ENCODE measurements around the gene ASGR1.

Gene ASGR1

DNA sequence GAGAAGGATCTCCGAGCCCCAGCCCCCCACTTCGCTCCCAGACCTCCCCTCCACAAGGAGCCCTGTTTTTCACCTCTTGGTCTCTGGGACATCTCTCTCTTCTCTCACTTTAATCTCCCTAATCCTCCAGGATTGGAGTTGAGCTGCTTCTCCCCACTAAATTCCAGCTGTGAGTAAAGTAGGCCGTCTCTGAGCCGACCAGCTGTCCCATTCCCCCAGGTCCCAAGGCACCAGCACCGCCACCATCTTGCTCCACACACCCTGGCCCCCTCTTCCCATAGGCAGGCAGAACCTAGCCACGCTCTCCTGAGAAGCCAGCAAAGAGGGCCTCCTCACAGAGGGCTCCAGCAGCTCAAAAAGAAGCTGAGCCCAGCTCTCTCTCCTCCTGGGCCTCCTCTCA lies 39.6 kb upstream of the ASGR1 start:
- Histone ChIP-seq H3K27ac (ENCODE audit: low read length) (no peak overlapping the region), H3K36me3 (replicated peaks; ENCODE audit: low read depth, low read length) (peaks cover 4% of the 10 kb centered on the region), H3K4me2 (ENCODE audit: low read length) (peak overlapping the region; percentile 98; the same call in 1 of the 2 replicates), H3K4me3 (ENCODE audit: low read length) (no peak overlapping the region), H4K20me1 (ENCODE audit: insufficient read depth, low read length) (no peaks in the 10 kb centered on the region), H3K27me3 (ENCODE audit: low read depth, low read length) (no peaks in the 10 kb centered on the region), H3K9me3 (ENCODE audit: insufficient read depth, low read length) (no peaks in the 10 kb centered on the region), H2AFZ (ENCODE audit: low read depth, low read length) (no peak overlapping the region; the same call in 1 of the 2 replicates), H3K4me1 (ENCODE audit: low read length) (peaks cover 41% of the 10 kb centered on the region), H3K9ac (ENCODE audit: low read length) (no peak overlapping the region), H3K79me2 (ENCODE audit: low read length) (0 out of 2 replicates have a peak, but pooled peaks cover 4% of the 10 kb centered on the region)
- TF ChIP-seq, protein P1, sequence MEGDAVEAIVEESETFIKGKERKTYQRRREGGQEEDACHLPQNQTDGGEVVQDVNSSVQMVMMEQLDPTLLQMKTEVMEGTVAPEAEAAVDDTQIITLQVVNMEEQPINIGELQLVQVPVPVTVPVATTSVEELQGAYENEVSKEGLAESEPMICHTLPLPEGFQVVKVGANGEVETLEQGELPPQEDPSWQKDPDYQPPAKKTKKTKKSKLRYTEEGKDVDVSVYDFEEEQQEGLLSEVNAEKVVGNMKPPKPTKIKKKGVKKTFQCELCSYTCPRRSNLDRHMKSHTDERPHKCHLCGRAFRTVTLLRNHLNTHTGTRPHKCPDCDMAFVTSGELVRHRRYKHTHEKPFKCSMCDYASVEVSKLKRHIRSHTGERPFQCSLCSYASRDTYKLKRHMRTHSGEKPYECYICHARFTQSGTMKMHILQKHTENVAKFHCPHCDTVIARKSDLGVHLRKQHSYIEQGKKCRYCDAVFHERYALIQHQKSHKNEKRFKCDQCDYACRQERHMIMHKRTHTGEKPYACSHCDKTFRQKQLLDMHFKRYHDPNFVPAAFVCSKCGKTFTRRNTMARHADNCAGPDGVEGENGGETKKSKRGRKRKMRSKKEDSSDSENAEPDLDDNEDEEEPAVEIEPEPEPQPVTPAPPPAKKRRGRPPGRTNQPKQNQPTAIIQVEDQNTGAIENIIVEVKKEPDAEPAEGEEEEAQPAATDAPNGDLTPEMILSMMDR (IDR thresholded peaks at IDR 0.05; ENCODE audit: low read depth, low read length), result no peak
- no peak for TF ChIP-seq EZH2phosphoT487 (IDR thresholded peaks at IDR 0.05; ENCODE audit: low read depth)

DNA sequence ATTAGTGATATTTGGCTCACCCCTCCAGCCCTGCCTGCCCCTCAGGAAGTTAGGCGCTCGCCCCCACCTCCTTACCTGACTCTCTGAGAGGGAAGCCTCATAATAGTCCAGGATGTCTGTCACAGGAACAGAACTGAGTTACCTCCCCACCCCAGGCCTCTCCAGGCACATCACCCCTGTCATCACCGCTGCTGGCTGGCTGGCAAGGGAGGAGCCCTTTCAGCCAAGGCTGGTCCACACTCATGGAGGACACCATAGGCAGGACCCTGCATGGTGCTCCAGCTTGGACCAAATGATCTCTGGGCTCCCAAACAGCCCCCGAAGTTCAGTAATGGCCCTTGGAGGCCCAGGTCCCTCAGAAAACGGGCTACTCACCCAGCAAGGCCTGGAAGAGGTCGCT lies 39.0 kb upstream of the ASGR1 start:
- Histone ChIP-seq H2AFZ (ENCODE audit: low read depth, low read length) (no peak overlapping the region), H3K4me1 (ENCODE audit: low read length) (peaks cover 44% of the 10 kb centered on the region), H4K20me1 (ENCODE audit: insufficient read depth, low read length) (no peaks in the 10 kb centered on the region), H3K9ac (ENCODE audit: low read length) (peak overlapping the region; percentile 19; the same call in 1 of the 2 replicates), H3K27me3 (ENCODE audit: low read depth, low read length) (no peaks in the 10 kb centered on the region), H3K4me3 (ENCODE audit: low read length) (peak overlapping the region; percentile 48), H3K79me2 (ENCODE audit: low read length) (0 out of 2 replicates have a peak, but pooled peaks cover 4% of the 10 kb centered on the region), H3K27ac (ENCODE audit: low read length) (peak overlapping the region; percentile 40), H3K9me3 (ENCODE audit: insufficient read depth, low read length) (no peaks in the 10 kb centered on the region), H3K36me3 (replicated peaks; ENCODE audit: low read depth, low read length) (no peaks in the 10 kb centered on the region), H3K4me2 (ENCODE audit: low read length) (peak overlapping the region; percentile 39)
- TF ChIP-seq, protein P1 (IDR thresholded peaks at IDR 0.05; ENCODE audit: low read depth, low read length), result no peak
- TF ChIP-seq EZH2phosphoT487 (IDR thresholded peaks at IDR 0.05; ENCODE audit: low read depth), result no peak

DNA sequence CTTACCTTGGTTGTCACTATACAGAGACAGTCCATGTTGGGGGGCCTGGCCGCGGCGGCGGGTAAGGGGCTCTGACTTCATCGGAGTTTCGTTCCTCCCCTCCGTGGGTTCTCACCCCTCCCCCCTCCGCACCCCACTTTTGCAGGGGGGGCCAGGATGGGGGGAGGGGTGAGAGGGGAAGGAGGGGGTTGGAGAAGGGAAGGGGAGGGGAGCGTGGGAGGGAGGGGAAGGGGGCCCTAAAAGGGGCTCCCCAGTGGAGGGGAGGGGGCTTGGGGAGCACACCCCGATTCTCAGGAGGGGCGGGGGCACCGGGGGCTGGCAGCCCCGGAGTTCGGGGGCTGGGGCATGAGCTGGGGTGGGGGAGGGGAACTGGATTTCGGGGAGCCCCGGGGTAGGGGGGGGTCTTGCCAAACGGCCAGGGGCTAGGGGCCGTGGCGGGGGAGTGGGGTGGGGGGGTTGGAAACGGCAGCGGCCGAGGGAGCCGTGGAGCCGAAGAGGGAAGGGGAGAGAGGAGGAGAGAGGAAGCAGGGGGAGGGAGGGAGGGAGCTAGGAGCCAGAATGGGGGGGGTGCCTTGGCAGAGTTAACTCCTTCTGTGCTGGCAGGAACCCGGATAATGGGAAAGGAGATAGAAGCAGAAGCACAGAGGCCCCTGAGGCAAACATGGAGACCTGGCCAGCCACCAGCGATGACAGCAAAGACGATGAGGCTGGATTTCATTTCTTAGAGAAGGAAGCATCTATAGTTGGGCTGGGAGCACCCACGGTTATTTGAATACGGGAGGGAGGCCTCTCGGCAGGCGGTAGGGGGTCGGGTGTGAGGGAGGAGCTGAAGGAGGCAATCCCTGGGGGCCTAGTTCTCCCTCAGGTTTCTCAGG lies 38.2 kb upstream of the ASGR1 start:
- Histone ChIP-seq H3K9ac (ENCODE audit: low read length) (peak overlapping the region; percentile 65; the same call in 1 of the 2 replicates), H4K20me1 (ENCODE audit: insufficient read depth, low read length) (no peaks in the 10 kb centered on the region), H3K4me2 (ENCODE audit: low read length) (peak overlapping the region; percentile 94), H2AFZ (ENCODE audit: low read depth, low read length) (no peak overlapping the region), H3K27me3 (ENCODE audit: low read depth, low read length) (no peaks in the 10 kb centered on the region), H3K36me3 (replicated peaks; ENCODE audit: low read depth, low read length) (no peaks in the 10 kb centered on the region), H3K27ac (ENCODE audit: low read length) (peak overlapping the region; percentile 40; the same call in 1 of the 2 replicates), H3K79me2 (ENCODE audit: low read length) (0 out of 2 replicates have a peak, but pooled peaks cover 4% of the 10 kb centered on the region), H3K4me3 (ENCODE audit: low read length) (peak overlapping the region; percentile 79), H3K4me1 (ENCODE audit: low read length) (peaks cover 44% of the 10 kb centered on the region), H3K9me3 (ENCODE audit: insufficient read depth, low read length) (no peaks in the 10 kb centered on the region)
- TF ChIP-seq EZH2phosphoT487 (IDR thresholded peaks at IDR 0.05; ENCODE audit: low read depth), result no peak
- TF ChIP-seq, protein P1 (IDR thresholded peaks at IDR 0.05; ENCODE audit: low read depth, low read length), result no peak
